HepG2 (cell line): ENCODE measurements around the gene RPS6KA3. TPM values are rescaled to one million over a fixed set of nuclear protein-coding genes. Genes with fewer than 3 reads are reported as not detected.

Experiments
- ATAC-seq: fragments of 200-7000 bp; cut with Tn5 transposase; 3 replicates; pipeline ENCODE4 v1.9.1; 2020; ENCODE audit warnings: mild to moderate bottlenecking, moderate library complexity
- BruUV-seq: library from RNA; stranded (reverse); fragments of 400-500 nt; replicated peaks from 2 replicates; lab custom pipeline; 2021; lab: Mats Ljungman, UMichigan
- CTCF ChIA-PET: fragments of 300-600 bp; formaldehyde crosslinking; extraction: SDS; loops from one replicate; lab custom pipeline; 2021; ENCODE audit warnings: low total read pairs, inconsistent platforms, low intra/inter-chr PET ratio; lab: Yijun Ruan, JAX
- POLR2A ChIA-PET: fragments of 350-600 bp; sonication (Branson Sonifier 250); formaldehyde crosslinking; loops from one replicate; lab custom pipeline; 2020; ENCODE audit warnings: antibody characterized with exemption, inconsistent platforms; lab: Yijun Ruan, JAX
- DNase-seq: peaks from one replicate; pipeline ENCODE4 v3.0.0-alpha.2; 2015; ENCODE audit warnings: low spot score
- FAIRE-seq: peaks from 3 replicates; lab custom pipeline; 2011; peaks lifted over from hg19 to GRCh38; lab: Jason Lieb, UNC
- H2AFZ ChIP-seq: one replicate; pipeline ENCODE4 v1.6.1; 2011; ENCODE audit warnings: low read length, inconsistent platforms
- H3K27ac ChIP-seq: fragments of 300-600 bp; 3 replicates; pipeline ENCODE4 v1.8.0; 2011; ENCODE audit warnings: mixed run types, mild to moderate bottlenecking, mixed read lengths, low read length, inconsistent platforms; ENCODE audit not compliant: insufficient read depth; ENCODE audit errors: extremely low read length
- H3K27me3 ChIP-seq, 2 experiments: fragments of 200-600 bp in 1 of 2; 2 replicates in 1 of 2; 3 replicates in 1 of 2; pipeline versions ENCODE4 v1.6.0 to v1.8.0; 2011; ENCODE audit warnings: low read length in 2 of 2, mild to moderate bottlenecking in 2 of 2, moderate library complexity in 2 of 2, inconsistent platforms in 1 of 2; ENCODE audit not compliant: insufficient read depth in 2 of 2, control insufficient read depth in 1 of 2
- H3K36me3 ChIP-seq, 2 experiments: fragments of 200-600 bp in 1 of 2; replicated peaks in 1 of 2; 2 replicates in 1 of 2; 3 replicates in 1 of 2; pipeline versions ENCODE4 v1.5.1 to v1.8.0; 2011; ENCODE audit warnings: low read length in 2 of 2, inconsistent platforms in 1 of 2; ENCODE audit not compliant: insufficient read depth in 2 of 2, control insufficient read depth in 1 of 2
- H3K4me1 ChIP-seq: 2 replicates; pipeline ENCODE4 v1.5.1; 2012; ENCODE audit warnings: low read length, inconsistent platforms; ENCODE audit not compliant: insufficient read depth
- H3K4me2 ChIP-seq: 2 replicates; pipeline ENCODE4 v1.6.0; 2011; ENCODE audit warnings: low read depth, low read length, inconsistent platforms
- H3K4me3 ChIP-seq, 3 experiments: fragments of 200-600 bp in 1 of 3; sonication (generic), shearing (Covaris generic) in 1 of 3; replicated peaks in 1 of 3; 2 replicates each; pipeline ENCODE4 v1.5.1; 2011 to 2016; ENCODE audit warnings: low read length in 3 of 3, inconsistent platforms in 2 of 3, low read depth in 2 of 3, mild to moderate bottlenecking in 2 of 3, control low read depth in 1 of 3, mixed read lengths in 1 of 3; ENCODE audit not compliant: insufficient read depth in 1 of 3
- H3K79me2 ChIP-seq: one replicate; pipeline ENCODE4 v1.6.1; 2011; ENCODE audit warnings: low read length, inconsistent platforms; ENCODE audit not compliant: insufficient read depth
- H3K9ac ChIP-seq: 2 replicates; pipeline ENCODE4 v1.6.0; 2011; ENCODE audit warnings: mild to moderate bottlenecking, low read depth, low read length, inconsistent platforms; ENCODE audit not compliant: insufficient read depth
- H3K9me3 ChIP-seq: 2 replicates; pipeline ENCODE4 v1.5.1; 2012; ENCODE audit warnings: mild to moderate bottlenecking, low read length
- H4K20me1 ChIP-seq: 2 replicates; pipeline ENCODE4 v1.6.0; 2011; ENCODE audit warnings: inconsistent platforms, mild to moderate bottlenecking, low read length, moderate library complexity; ENCODE audit not compliant: insufficient read depth
- NFYC ChIP-seq: IDR thresholded peaks from 2 replicates; pipeline ENCODE4 v1.6.1; 2016; ENCODE audit warnings: missing genetic modification reagents, missing compliant biosample characterization
- SALL2 ChIP-seq: sonication (generic); formaldehyde crosslinking; IDR thresholded peaks from 2 replicates; pipeline ENCODE4 v1.8.1; 2023; ENCODE audit warnings: mild to moderate bottlenecking, missing genetic modification reagents, inconsistent platforms
- TMF1 ChIP-seq: sonication (generic); formaldehyde crosslinking; IDR thresholded peaks from 2 replicates; pipeline ENCODE4 v1.8.1; 2022; ENCODE audit warnings: low read depth, missing genetic modification reagents
- ZFP36 ChIP-seq: fragments of 150-350 bp; IDR thresholded peaks from 2 replicates; pipeline ENCODE4 v1.6.1; 2018; ENCODE audit warnings: borderline replicate concordance, low read length, low read depth; ENCODE audit not compliant: partially characterized antibody
- ZNF296 ChIP-seq: sonication (generic); formaldehyde crosslinking; conservative IDR thresholded peaks from 2 replicates; pipeline ENCODE4 v1.5.0; 2020; ENCODE audit warnings: mild to moderate bottlenecking, missing genetic modification reagents
- ZNF431 ChIP-seq: sonication (generic); formaldehyde crosslinking; IDR thresholded peaks from 2 replicates; pipeline ENCODE4 v1.9.0; 2022; ENCODE audit warnings: missing genetic modification reagents, low read depth, mild to moderate bottlenecking, borderline replicate concordance
- ZNF468 ChIP-seq: sonication (generic); formaldehyde crosslinking; IDR thresholded peaks from 2 replicates; pipeline ENCODE4 v1.8.0; 2022; ENCODE audit warnings: mild to moderate bottlenecking, moderate library complexity, missing genetic modification reagents
- ZNF703 ChIP-seq: sonication (generic); formaldehyde crosslinking; IDR thresholded peaks from 2 replicates; pipeline ENCODE4 v1.5.1; 2020; ENCODE audit warnings: missing genetic modification reagents, mild to moderate bottlenecking, moderate library complexity, borderline replicate concordance
- ZNF788 ChIP-seq: sonication (generic); formaldehyde crosslinking; IDR thresholded peaks from 2 replicates; pipeline ENCODE4 v1.5.0; 2020; ENCODE audit warnings: mild to moderate bottlenecking, missing genetic modification reagents, borderline replicate concordance
- WGBS: methylation state at CpG from one replicate; pipeline ENCODE4 v1.1.6; 2017; ENCODE audit warnings: low lambda C conversion rate; 5-methylcytosine and 5-hydroxymethylcytosine counted together
- in situ Hi-C: cut with HindIII; loops from 2 replicates; pipeline ENCODE4 v1.10.0; 2017; ENCODE audit warnings: low pct_unique_long_range_greater_than_20kb; ENCODE audit not compliant: extremely low pct_ligation_motif_present
- intact Hi-C: fragments of 100-400 bp; cut with micrococcal nuclease; formaldehyde crosslinking; loops from one replicate; pipeline ENCODE4 v1.10.0; 2022; ENCODE audit not compliant: unreplicated experiment
- polyA plus RNA-seq, 8 experiments: library from polyadenylated mRNA; depleted of rRNA in 3 of 8; stranded (reverse) in 7 of 8; unstranded in 1 of 8; fragments of >200 nt; fragmentation: Illumina TruSeq in 4 of 8; extraction: Trizol in 4 of 8; gene quantifications; 2 replicates each; pipeline versions ENCODE4 v1.2.1 to v1.2.3, GENCODE V29; 2011 to 2016; ENCODE audit warnings: low read depth in 4 of 8, missing spikeins in 1 of 8, mixed read lengths in 1 of 8; ENCODE audit not compliant: insufficient read depth in 1 of 8
- total RNA-seq, 5 experiments: library from RNA; depleted of rRNA; stranded (reverse); fragments of >200 nt; fragmentation: Illumina TruSeq; extraction: Trizol; gene quantifications; 2 replicates each; pipeline ENCODE4 v1.2.3, GENCODE V29; 2016; ENCODE audit warnings: low read depth in 1 of 5
- TF ChIP-seq, protein P1 (sequence below): sonication (generic); formaldehyde crosslinking; IDR thresholded peaks from 2 replicates; pipeline ENCODE4 v1.9.0; 2021; ENCODE audit warnings: missing genetic modification reagents, mild to moderate bottlenecking, borderline replicate concordance

Gene RPS6KA3
- total and polyA plus RNA-seq, 2 of the 13 experiments (the other 11 are each of a cell fraction or from before 2014, with no cell fraction given), result 314 to 357 TPM

DNA sequence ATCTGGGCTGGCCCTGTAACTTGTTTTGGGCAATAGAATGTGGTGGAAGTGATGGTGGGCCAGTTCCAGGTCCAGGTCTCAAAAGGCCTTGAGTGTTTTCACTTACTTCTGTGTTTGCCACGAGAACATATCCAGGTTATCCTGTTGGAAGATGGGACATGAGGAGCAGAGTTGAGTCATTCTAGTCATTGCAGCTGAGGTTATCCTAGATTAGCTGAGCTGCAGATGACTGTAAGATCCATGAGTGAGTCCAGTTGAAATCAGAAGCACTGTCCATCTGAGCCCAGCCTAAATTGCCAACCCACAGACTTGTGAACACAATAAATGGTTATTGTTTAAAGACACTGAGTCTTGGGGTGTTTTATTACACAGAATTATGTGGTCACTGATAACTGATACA is 45.3 kb upstream of the RPS6KA3 start:
- ChIA-PET POLR2A (no interaction called here), CTCF (no interaction called here)
- no peak overlapping the region for H2AFZ ChIP-seq
- H4K20me1 ChIP-seq, result no peaks in the 10 kb centered on the region
- intact Hi-C loops, result no loop called here
- BruUV-seq, result no TSS peak
- TF ChIP-seq ZNF703 (CRISPR knock-in tag), result no peak
- TF ChIP-seq TMF1 (CRISPR knock-in tag), result no peak
- TF ChIP-seq ZFP36, result no peak
- TF ChIP-seq NFYC (CRISPR knock-in tag), result no peak
- no peak for TF ChIP-seq ZNF431 (CRISPR knock-in tag)
- no peak for TF ChIP-seq ZNF788
- TF ChIP-seq ZNF468 (CRISPR knock-in tag), result no peak
- TF ChIP-seq, protein P1, sequence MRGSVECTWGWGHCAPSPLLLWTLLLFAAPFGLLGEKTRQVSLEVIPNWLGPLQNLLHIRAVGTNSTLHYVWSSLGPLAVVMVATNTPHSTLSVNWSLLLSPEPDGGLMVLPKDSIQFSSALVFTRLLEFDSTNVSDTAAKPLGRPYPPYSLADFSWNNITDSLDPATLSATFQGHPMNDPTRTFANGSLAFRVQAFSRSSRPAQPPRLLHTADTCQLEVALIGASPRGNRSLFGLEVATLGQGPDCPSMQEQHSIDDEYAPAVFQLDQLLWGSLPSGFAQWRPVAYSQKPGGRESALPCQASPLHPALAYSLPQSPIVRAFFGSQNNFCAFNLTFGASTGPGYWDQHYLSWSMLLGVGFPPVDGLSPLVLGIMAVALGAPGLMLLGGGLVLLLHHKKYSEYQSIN (CRISPR knock-in tag), result no peak
- TF ChIP-seq ZNF296 (CRISPR knock-in tag), result no peak
- no peak for TF ChIP-seq SALL2 (CRISPR knock-in tag)
- peaks cover 15% of the 10 kb centered on the region for H3K4me1 ChIP-seq
- FAIRE-seq (no peak), DNase-seq (no peak), ATAC-seq (no peak)
- no peak overlapping the region for H3K27ac ChIP-seq
- 83% methylated on average over 1 of the region's 1 CpG for WGBS
- no peaks in the 10 kb centered on the region for H3K9me3 ChIP-seq
- no peaks in the 10 kb centered on the region for H3K79me2 ChIP-seq
- H3K36me3 ChIP-seq, result no peaks in the 10 kb centered on the region
- H3K27me3 ChIP-seq, result no peaks in the 10 kb centered on the region
- no peak overlapping the region for H3K4me3 ChIP-seq
- no peak overlapping the region for H3K4me2 ChIP-seq
- in situ Hi-C loops, result no loop called here
- no peak overlapping the region for H3K9ac ChIP-seq
